ENCODE measurements around the gene ANKH.

DNA sequence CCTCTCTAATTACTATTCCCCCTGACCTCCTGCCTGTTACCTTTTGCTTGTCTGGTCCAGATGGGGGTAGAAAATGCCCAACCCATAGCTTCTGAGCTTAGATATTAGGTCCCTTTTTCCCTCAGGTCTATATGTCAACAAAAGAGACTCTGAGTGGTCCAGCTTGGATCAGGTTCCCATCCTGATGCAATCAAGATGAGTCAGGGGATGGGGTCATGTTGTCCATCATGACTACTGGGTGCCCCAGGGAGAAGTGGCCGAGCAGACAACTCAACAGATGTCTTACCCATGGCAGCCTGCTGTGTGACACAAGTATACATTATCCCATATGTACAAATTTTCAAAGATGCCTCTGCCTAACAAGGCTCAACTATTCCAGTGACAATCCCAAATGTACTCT, 9.1 kb upstream of the ANKH start:
- no peak for TF ChIP-seq CREB1 (IDR thresholded peaks at IDR 0.05; ENCODE audit: low read depth)
- TF ChIP-seq CEBPB (IDR thresholded peaks at IDR 0.05): no peak

Measured in Ishikawa (cell line).